Heart left ventricle (tissue), 16 donors: ENCODE results near the gene OR2J1. TPM values are rescaled to one million over a fixed set of nuclear protein-coding genes. Genes with fewer than 3 reads are reported as not detected.

Experiments used
- ATAC-seq, 4 donors: fragments of 200-7000 bp; cut with Tn5 transposase; one replicate each; pipeline ENCODE4 v1.9.1; 2020 to 2022; ENCODE audit warnings: moderate library complexity in 4 of 4, mild to moderate bottlenecking in 3 of 4, moderate number of reproducible peaks in 1 of 4
- DNase-seq, 5 donors: peaks; one replicate each; pipeline ENCODE4 v3.0.0-alpha.2; 2020
- H3K27ac ChIP-seq, 12 donors: fragments of 200-600 bp; sonication (generic) in 4 of 12; one replicate each; pipeline versions ENCODE4 v1.5.0 to v1.8.0; 2016 to 2022; ENCODE audit warnings: mild to moderate bottlenecking in 2 of 12
- H3K27me3 ChIP-seq, 9 donors: fragments of 200-600 bp; sonication (generic) in 2 of 9; one replicate each; pipeline versions ENCODE4 v1.5.1 to v1.8.0; 2016 to 2022; ENCODE audit warnings: mild to moderate bottlenecking in 3 of 9
- H3K36me3 ChIP-seq, 9 donors: fragments of 200-600 bp; sonication (generic) in 2 of 9; one replicate each; pipeline versions ENCODE4 v1.5.0 to v1.8.0; 2018 to 2022; ENCODE audit warnings: mild to moderate bottlenecking in 2 of 9
- H3K4me1 ChIP-seq, 12 donors: fragments of 200-600 bp; sonication (generic) in 4 of 12; one replicate each; pipeline versions ENCODE4 v1.5.0 to v1.8.0; 2016 to 2022; ENCODE audit warnings: mild to moderate bottlenecking in 3 of 12
- H3K4me3 ChIP-seq, 12 donors: fragments of 200-600 bp; sonication (generic) in 4 of 12; one replicate each; pipeline versions ENCODE4 v1.5.0 to v1.8.0; 2017 to 2022; ENCODE audit warnings: mild to moderate bottlenecking in 9 of 12, moderate library complexity in 4 of 12
- H3K9me3 ChIP-seq, 12 donors: fragments of 200-600 bp; sonication (generic) in 4 of 12; one replicate each; pipeline versions ENCODE4 v1.5.0 to v1.8.0; 2016 to 2022; ENCODE audit warnings: mild to moderate bottlenecking in 1 of 12
- CTCF ChIP-seq, 12 donors: fragments of 200-600 bp; sonication (generic) in 4 of 12; IDR thresholded peaks; one replicate each; pipeline versions ENCODE4 v1.5.0 to v1.8.0; 2018 to 2022; ENCODE audit warnings: antibody characterized with exemption in 12 of 12, mild to moderate bottlenecking in 5 of 12
- POLR2A ChIP-seq, 2 donors: fragments of 450-650 bp; IDR thresholded peaks; one replicate each; pipeline ENCODE4 v1.6.1; 2017; ENCODE audit warnings: antibody characterized with exemption in 2 of 2, mild to moderate bottlenecking in 2 of 2, moderate library complexity in 2 of 2
- WGBS, 4 donors: extraction: QIAGEN DNeasy Blood & Tissue Kit in 2 of 4; methylation state at CpG; one replicate each; pipeline versions ENCODE4 v1.1.5 to v1.1.7; 2013 to 2018; 5-methylcytosine and 5-hydroxymethylcytosine counted together
- intact Hi-C, 10 donors: fragments of 100-400 bp; cut with DNase I; formaldehyde crosslinking; loops; one replicate each; pipeline versions ENCODE4 v1.11.1 to v1.14.2; 2022
- polyA plus RNA-seq, 2 donors: library from polyadenylated mRNA; stranded (reverse); fragments of 200-250 nt; gene quantifications; one replicate each; pipeline ENCODE4 v1.2.3, GENCODE V29; 2013
- total RNA-seq, 9 donors: library from RNA; depleted of rRNA in 2 of 9; stranded (reverse); fragments of >200 nt in 2 of 9; fragmentation: NEBNext Ultra II Directional in 3 of 9; extraction: Animal tissue kit (Norgen Biotek cat#: 25700) in 3 of 9; gene quantifications; one replicate each; pipeline versions ENCODE4 v1.1.0 to v1.2.4, GENCODE V29; 2016 to 2023
- donor health status: ischemic (EF 13 %, LVEDD 7.1; RV severe dilation, severe dysfunction).
- donor health status: healthy with polysubstance abuse.
- donor health status: DM: no; HTN: yes; CAD: no.
- donor health status: DM: no; HTN: no; CAD: no.
- donor health status: ischemic (EF 25% LVEDD 6.9; RV normal size, moderate dysfunction).
- donor health status: ischemic (EF 25% LVEDD 5.7; RV mildly dilated, moderate dysfunction).
- donor health status: healthy.
- donor health status: DM: yes; HTN: yes; CAD: no.
- donor health status: ischemic (EF 35%, LVEDD 5.7; RV mildly dilated, moderate dysfunction).
- donor health status: nonischemic (EF 11% LVEDD 7.7; RV severe dilation, severe dysfunction).
- donor health status: DM: yes; HTN: yes; CAD: no.
- donor health status: PGD.
- donor health status: ischemic (EF 29% LVEDD 5.4; RV normal size, mild dysfunction).
- donor health status: nonischemic (EF 23%, LVEDD 6.1; RV moderate dilation, normal function).

The OR2J1 gene
- total and polyA plus RNA-seq, 11 donors: not detected

GRCh38 chr6:29081312-29081711 is 18.0 kb upstream of the OR2J1 start:
- no peak overlapping the region for H3K27ac ChIP-seq
- no peaks in the 10 kb centered on the region for H3K4me1 ChIP-seq
- no peaks in the 10 kb centered on the region for H3K27me3 ChIP-seq
- intact Hi-C loops: no loop called here
- DNase-seq (no peak), ATAC-seq (no peak)
- TF ChIP-seq CTCF (IDR thresholded peaks at IDR 0.05) (no peak), POLR2A (IDR thresholded peaks at IDR 0.05) (no peak)
- no peaks in the 10 kb centered on the region for H3K36me3 ChIP-seq
- H3K4me3 ChIP-seq: no peak overlapping the region
- H3K9me3 ChIP-seq: no peaks in the 10 kb centered on the region

- Histone ChIP-seq H3K27me3 (no peaks in the 10 kb centered on the region), H3K4me1 (no peaks in the 10 kb centered on the region), H3K9me3 (no peaks in the 10 kb centered on the region), H3K27ac (no peak overlapping the region), H3K4me3 (no peak overlapping the region), H3K36me3 (no peaks in the 10 kb centered on the region)
- TF ChIP-seq CTCF (IDR thresholded peaks at IDR 0.05) (no peak), POLR2A (IDR thresholded peaks at IDR 0.05) (no peak)
- DNase-seq: no peak
- intact Hi-C loops: no loop called here
- ATAC-seq: no peak
- 87 to 92% (median 89%) methylated on average over 15 of the region's 15 CpGs for WGBS, 4 donors
Measured at GRCh38 chr6:29082457-29082856, 16.8 kb upstream of the OR2J1 start.

- no peak within 1 kb of the TSS for H3K4me3 ChIP-seq
- H3K27me3 ChIP-seq: no peaks in the 10 kb centered on the region
- intact Hi-C loops: no loop called here
- 49 to 93% (median 78%) methylated on average over 1 of the region's 1 CpG for WGBS, 4 donors
- DNase-seq (no peak), ATAC-seq (no peak)
- no peaks in the 10 kb centered on the region for H3K36me3 ChIP-seq
- no peaks in the 10 kb centered on the region for H3K9me3 ChIP-seq
- no peaks in the 10 kb centered on the region for H3K4me1 ChIP-seq
- TF ChIP-seq POLR2A (IDR thresholded peaks at IDR 0.05) (no peak), CTCF (IDR thresholded peaks at IDR 0.05) (no peak)
- H3K27ac ChIP-seq: no peak within 1 kb of the TSS
Measured at GRCh38 chr6:29087213-29087612, 12.1 kb upstream of the OR2J1 start, which contains the start of gene OR2B3. Gene OR2B3 (minus strand): TSS chr6:29087313. CDS start chr6:29087248, 65 bp downstream.

- intact Hi-C loops: no loop called here
- DNase-seq (no peak), ATAC-seq (no peak)
- WGBS, 4 donors: 80 to 89% (median 87%) methylated on average over 3 of the region's 3 CpGs
- H3K27ac ChIP-seq: no peak overlapping the region
- no peaks in the 10 kb centered on the region for H3K4me1 ChIP-seq
- no peaks in the 10 kb centered on the region for H3K36me3 ChIP-seq
- no peaks in the 10 kb centered on the region for H3K9me3 ChIP-seq
- TF ChIP-seq POLR2A (IDR thresholded peaks at IDR 0.05): no peak
- no peak for TF ChIP-seq CTCF (IDR thresholded peaks at IDR 0.05)
- no peak overlapping the region for H3K4me3 ChIP-seq
- no peaks in the 10 kb centered on the region for H3K27me3 ChIP-seq
Measured at GRCh38 chr6:29092957-29093356, 6.3 kb upstream of the OR2J1 start.
